Jurkat, Clone E6-1 (cell line): Measurements from ENCODE around the gene KCNAB1.

Experiments
- DNase-seq: peaks from one replicate; pipeline ENCODE4 v3.0.0-alpha.2; 2011; ENCODE audit warnings: low read depth, low spot score
- H3K4me3 ChIP-seq: 2 replicates; pipeline ENCODE4 v1.5.1; 2011; ENCODE audit warnings: mild to moderate bottlenecking, low read length, control low read depth, moderate library complexity

The KCNAB1 gene

DNA sequence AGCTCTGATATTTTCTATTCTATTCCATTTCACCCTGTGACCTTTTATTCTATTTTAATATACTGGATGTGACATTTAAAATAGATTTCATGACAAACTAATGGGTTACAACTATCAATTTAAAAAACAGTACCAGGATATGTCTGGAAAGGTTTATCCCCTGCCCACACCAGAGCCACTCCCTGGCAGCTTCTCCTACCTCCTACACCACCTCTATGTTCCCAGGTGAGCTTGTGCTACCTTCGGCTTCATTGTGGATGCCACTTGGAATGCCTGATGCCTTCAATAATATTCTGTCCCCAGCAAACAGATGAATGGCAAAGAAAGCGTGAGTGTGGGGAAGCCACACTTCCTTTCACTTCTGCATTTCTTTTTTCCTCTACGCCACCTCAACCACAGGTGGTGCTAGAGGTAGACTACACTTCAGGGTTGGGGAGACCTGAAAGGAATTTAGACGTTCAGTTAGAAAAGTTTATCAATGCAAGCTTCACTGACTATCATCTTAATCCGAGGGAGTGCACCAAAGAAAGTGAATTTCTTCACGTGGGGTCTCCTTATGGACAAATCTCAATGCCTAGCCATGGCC is 221.5 kb downstream of the KCNAB1 start:
- H3K4me3 ChIP-seq, result no peak overlapping the region
- DNase-seq, result no peak

DNA sequence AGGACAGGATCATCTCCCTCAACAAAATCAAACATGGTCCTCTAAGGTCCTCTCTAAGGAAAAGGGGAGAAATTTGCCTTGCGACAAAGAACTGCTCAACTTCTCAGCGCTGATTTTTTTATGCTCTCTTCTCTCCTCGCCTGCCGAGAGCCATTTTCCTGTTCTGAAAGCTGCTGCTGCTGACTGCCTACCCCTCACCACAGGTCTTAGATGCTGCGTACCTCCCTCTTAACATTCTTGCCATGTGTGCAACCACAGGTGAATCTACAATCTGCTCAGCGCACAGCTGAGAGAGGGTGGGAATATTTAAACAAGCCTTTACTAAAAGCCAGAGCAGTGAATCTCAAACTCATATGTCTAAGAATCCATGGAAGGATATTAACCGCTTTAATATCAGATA is 223.8 kb downstream of the KCNAB1 start:
- DNase-seq, result no peak
- no peak overlapping the region for H3K4me3 ChIP-seq

DNA sequence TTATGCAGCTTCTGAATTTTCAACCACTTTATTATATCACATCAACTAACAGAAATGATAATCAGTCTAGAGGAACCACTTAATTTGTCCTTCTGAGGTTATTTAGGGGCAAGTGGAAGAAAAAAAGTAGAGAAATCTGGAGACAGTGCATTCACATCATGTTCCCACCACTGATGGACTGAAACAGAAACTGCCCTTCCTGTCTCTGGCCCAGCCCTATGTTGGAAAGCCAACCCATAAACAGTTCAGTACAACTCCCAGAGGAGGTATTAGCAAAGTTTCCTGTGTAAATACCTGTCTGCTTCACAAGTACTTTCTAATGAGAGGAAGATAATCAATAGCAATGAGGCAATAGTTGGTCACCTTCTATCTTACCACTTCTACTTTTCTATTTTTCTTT is 228.7 kb downstream of the KCNAB1 start:
- DNase-seq, result no peak
- H3K4me3 ChIP-seq, result no peak overlapping the region

DNA sequence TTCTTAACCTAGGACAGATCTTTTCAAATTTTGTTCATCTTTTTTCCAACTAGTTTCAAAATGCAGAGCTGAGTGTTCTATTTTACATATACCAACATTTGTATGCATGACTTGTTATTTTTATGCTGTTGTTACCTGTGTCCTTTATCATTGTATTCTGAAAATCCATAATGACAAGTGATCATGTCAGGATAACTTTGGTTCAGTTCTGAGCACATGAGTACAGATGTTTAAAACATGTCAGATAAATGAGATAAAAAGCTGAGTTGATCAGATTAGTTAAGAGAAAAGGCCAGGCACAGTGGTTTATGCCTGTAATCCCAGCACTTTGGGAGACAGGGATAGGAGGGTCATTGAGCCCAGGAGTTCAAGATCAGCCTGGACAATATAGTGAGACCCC is 229.6 kb downstream of the KCNAB1 start:
- no peak for DNase-seq

DNA sequence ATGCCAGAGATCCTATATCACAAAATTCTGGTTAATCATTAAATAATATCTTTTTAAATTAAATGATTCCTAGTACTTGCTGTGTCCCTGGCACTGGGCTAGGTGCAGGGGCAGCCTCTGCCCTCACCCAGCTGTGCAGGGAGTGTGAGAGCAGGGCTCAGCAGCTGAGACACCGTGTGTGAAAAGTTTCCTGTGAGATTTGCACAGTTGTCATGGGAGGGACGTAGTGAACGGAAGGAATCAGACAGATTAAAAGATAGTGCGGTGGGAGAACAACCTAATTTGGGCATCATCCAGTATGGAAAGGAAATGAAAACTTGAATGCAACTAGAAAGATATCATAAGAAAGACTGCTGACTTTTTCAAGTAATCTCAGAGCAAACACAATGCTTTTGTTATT is 230.4 kb downstream of the KCNAB1 start:
- H3K4me3 ChIP-seq, result no peak overlapping the region
- DNase-seq, result peak; percentile 10

More for the DNA sequence above, 229.6 kb downstream of the KCNAB1 start:
- no peak overlapping the region for H3K4me3 ChIP-seq

DNA sequence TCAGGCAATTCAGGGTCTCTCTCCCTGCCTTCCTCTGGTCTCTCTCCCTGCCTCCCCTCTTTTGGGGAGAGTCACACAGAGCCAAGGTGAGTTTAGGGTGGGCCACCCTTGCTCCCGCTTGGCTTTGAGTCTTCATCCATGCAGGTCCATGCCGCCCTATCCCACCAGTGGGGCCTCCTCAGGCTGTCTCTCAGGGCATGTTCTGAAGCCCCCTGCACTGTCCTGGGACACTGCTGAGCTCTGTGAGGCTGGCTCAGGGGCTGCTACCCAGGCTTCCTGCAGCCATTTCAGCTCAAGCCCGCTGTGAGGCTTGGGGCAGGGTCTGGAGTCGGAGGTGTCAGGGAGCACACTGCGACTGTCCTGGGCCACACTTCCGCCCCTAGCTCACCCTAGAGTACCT is 231.4 kb downstream of the KCNAB1 start:
- no peak overlapping the region for H3K4me3 ChIP-seq
- DNase-seq, result no peak

DNA sequence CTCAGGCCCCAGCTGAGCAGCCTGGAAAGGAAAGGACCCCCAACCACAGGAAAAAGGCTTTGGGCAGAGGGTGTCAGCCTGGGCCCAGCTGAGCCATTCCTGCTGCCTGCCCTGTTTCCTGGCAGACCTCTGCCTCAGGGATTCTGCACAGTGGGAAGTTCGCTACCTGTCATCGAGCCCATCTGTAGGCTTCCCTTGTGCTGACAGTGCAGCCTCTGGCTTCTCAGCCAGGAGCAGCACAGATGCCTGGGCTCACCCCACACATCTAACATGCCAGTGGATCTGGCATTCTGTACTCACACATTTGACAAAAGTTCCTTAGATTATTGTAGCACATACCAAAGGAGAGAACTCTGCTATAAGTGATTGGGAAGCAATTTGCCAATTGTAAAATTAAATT is 232.3 kb downstream of the KCNAB1 start:
- no peak overlapping the region for H3K4me3 ChIP-seq
- no peak for DNase-seq

DNA sequence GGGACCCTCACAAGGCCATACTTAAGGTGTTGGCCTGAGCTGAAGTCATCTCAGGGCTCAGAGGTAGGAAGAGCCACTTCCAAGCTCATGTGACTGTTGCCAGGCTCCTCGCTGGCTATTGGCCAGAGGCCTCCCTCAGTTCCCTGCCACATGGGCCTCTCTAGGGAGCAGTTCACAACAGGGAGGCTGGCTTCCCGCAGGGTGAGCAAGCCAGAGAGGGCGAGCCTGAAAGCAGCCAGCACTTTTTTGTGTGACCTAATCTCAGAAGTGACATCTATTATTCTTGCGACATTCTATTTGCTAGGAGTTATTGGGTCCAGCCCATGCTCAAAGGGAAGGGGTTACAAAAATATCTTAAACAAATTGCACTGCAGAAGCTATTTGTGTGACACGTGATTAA is 233.2 kb downstream of the KCNAB1 start:
- no peak for DNase-seq
- no peak overlapping the region for H3K4me3 ChIP-seq

DNA sequence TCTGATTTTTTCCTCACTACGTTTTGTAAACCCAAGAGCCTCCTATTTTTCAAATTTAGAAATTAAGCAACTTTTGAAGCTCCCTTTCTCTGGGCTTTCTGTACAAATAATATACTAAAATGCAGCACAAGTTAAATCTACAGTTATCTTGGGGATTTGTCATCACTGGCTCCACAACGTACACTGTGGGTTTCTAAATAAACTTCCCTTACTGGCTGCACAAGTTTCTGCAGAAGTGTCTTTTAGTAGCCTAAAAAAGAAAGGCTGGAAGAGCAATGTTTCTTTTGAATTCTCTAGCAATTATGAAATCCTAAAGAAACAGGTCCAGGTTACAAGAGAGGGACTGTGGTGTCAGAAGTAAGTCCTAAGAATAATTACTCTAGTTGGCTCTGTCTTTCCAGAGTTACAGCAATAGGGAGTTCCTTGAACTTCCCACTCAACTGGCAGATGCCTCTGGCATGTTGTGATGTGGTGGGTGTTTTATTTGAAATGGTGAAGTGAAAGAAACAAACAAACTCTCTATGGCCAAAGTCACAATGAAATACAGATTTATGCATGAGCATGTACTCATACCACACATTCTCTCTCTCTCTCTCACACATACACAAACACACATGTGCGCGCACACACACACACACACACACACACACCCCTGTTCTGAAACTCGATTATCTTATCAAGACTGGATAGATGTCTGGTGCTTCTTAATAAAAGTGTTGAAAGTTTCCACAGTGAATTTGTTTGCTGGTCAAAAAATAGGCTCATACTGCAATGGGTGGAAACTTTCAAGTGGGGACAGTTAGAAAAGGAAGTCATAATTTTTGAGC is 236.4 kb downstream of the KCNAB1 start:
- no peak overlapping the region for H3K4me3 ChIP-seq
- DNase-seq, result no peak

DNA sequence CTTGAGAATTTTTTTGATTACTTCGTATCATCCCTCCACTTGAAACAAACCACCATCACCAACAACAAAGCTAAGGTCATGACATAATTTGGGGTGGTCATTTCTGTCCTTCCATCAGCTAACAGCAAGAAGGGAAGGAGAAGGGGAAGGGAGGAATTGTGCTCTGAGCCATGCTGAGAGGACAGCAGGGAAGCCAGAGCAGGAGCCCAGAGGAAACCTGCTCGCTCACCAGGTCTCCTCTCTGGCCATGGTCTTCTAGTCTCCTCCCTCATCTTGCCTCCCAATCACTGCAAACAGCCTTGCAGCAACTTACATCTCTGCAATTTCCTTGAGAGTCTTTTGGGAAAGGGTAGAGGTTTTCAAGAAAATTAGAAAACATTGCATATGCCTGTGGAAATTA is 237.9 kb downstream of the KCNAB1 start:
- no peak for DNase-seq
- no peak overlapping the region for H3K4me3 ChIP-seq

DNA sequence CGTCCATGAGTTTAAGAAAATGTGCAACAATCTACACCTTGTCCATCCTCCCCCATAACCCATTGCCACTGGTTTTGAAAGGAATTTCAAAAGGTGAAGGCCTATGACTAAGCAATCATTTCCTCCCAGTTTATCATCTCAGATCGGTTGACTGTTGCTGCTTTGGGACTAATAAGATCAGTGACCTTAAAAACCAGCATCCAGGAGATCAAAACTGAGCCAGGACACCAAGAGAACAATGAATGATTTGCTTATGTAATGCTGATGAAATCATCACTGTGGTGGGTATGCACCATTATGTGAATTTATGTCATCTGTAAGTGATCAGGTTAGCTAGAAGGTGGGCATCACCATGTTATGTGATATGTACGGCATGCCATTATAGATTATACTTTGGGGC is 239.0 kb downstream of the KCNAB1 start:
- H3K4me3 ChIP-seq, result no peak overlapping the region
- DNase-seq, result no peak

DNA sequence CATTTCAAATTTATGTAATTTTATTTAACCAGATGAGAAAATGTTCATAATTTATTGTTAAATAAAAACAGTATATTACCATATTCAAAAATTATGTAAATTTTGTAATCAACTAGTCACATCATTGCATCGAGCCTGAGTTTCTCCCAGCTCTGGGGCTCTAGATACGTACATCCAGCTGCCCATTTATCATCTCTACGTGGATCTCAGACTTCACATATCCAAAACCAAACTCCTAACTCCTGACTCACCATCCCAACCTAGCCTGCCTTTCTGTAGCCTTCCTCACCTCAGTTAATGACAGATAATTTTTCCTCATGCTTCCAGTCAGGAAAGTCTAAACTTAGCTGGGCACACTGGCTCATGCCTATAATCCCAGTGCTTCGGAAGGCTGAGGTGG is 239.7 kb downstream of the KCNAB1 start:
- no peak for DNase-seq
- H3K4me3 ChIP-seq, result no peak overlapping the region

DNA sequence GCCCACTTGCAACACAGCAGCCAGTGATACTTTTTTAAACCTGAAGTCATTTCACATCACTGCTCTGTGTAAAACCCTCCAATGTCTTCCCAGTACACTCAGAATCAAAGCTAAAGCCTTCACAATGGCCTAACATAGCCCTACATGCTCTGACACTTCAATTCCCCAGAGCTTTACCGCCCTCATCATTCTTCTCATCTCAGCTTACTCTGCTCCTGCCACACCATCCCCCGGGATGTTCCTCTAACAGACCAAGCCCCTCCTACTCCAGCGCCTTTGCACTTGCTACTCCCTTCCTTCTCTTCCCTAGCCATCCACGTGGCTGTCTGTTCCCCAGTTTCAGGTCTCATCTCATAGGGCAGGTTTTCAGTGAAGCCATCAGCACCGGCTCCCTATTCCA is 240.6 kb downstream of the KCNAB1 start:
- no peak for DNase-seq
- H3K4me3 ChIP-seq, result no peak overlapping the region

DNA sequence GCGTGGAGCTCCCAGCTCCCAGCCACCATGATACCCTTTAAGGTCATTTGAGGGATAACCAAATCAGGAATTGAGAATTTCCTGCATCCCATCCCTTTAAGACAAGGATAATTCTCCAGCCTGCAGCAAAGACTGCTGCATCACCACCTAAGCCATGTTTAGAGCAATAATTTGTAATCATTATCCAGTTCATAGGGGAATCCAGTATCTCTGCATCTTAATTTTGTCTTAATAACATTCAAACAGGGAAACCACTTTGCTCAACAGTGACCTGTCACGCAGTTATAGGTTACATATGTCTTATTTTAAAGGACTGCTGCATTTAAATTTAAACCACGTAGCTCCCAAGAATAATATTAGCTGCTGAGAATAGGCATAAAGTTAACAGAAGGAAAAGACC is 246.2 kb downstream of the KCNAB1 start:
- no peak for DNase-seq

DNA sequence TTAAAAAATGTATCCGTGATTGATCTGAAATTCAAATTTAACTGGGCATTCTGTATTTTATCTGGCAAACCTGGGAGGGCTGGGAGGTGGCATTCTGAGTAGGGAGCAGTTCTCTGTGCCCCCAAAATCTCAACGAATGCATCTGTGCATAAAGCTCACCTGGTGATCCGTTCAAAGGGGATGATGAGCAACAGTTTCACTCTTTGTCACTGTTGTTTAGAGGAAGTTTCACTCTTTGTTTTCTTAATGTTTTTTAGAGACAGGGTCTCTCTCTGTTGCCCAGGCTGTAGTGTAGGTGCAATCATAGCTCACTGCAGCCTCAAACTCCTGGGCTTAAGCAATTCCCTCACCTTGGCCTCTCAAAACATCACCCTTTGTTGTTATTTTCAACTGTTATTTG is 247.8 kb downstream of the KCNAB1 start:
- no peak for DNase-seq
- H3K4me3 ChIP-seq, result no peak overlapping the region

More for the DNA sequence above, 246.2 kb downstream of the KCNAB1 start:
- H3K4me3 ChIP-seq, result no peak overlapping the region

DNA sequence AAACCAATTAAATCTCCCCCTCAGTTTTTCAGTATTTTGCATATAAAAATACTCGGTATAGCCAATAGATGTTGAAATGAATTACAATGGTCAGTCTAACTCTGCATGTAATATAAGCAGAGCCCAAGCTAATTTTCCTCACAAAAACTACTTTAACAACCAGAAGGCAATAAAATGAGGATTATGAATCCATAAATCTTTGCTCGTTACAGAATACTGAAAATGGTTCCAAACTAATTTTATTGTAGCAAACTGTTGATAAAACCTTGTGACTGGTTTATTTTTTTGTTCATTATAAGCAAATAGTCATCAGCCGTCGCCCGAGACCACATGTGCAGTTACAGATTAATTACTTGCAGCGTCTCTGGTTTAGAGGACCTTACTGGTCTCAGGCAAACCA is 251.3 kb downstream of the KCNAB1 start:
- no peak overlapping the region for H3K4me3 ChIP-seq
- DNase-seq, result no peak

DNA sequence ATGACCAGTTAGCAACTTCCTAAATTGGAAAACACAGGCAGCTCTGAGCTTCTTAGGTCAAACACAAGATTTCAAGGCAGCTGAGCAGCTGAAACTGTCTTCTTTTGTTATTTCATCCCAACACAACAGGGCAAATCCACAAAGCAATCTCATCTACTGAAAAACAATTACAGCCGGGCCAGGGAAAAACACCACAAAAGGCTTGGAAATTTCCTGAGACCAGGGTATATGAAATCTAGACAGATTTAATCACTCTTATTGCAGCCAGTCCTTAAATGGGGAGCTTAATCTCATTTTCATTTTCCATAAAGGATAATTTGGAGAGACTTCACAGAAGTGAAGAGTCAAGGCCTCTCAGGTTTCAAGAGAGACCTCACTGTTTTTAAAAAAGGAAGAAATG is 252.7 kb downstream of the KCNAB1 start:
- DNase-seq, result no peak
- H3K4me3 ChIP-seq, result no peak overlapping the region

DNA sequence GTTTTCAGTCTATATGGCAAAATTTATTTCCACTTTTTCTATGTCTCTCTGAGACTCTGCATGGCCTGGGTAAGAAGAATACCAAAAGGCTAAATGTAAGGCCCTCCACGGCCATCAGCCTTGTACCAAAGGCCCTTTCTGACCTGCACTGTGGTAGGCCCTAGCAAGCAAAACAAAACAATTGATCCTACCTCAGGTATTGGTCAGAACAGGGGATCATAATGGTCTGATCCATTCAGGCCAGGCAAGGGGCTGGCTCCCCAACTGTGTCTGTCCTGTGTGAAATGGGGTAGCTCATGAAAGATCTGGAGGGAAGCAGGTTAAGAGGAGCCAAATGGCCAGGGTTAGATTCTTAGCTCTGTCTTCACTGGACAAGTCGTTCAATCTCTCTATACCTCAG is 253.3 kb downstream of the KCNAB1 start:
- no peak overlapping the region for H3K4me3 ChIP-seq
- DNase-seq, result no peak

DNA sequence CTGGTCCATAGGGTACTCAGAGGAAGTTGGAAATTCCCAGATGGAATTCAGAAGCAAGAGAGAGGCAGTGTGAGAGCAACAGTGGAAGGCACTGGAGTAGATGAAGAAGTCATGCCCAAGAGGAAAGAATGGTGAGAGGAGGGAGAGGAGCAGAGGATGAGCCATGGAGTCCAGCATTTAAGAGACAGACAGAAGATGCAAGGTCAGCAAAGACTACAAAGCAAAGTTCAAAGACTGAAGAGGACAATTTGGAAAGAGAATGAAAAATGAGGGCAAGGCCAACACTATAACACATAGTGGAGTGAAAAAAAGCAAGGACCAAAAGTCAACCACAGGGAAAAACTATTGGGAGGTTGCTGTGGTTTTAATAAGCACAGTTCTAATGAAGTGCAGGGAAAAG is 255.8 kb downstream of the KCNAB1 start:
- no peak overlapping the region for H3K4me3 ChIP-seq
- DNase-seq, result no peak

DNA sequence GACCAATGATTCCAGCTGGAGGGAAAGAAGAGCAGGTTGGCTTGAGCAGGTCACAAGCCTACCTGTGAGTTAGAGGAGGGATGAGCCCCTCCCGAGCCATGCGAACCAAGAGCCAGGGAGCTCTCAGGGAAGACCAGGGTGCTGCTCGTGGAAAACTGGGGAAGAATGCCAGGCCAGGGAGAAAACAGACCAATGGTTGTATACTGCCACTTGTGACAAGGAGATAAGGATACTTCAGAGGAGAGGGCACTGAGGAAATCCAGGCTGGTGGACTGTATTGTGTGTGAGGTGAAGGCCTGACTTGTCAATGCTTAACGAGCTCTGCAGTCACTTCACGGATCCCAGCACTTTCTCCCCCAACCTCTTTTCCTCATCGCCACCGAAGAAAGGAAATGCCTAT is 256.9 kb downstream of the KCNAB1 start:
- DNase-seq, result no peak

DNA sequence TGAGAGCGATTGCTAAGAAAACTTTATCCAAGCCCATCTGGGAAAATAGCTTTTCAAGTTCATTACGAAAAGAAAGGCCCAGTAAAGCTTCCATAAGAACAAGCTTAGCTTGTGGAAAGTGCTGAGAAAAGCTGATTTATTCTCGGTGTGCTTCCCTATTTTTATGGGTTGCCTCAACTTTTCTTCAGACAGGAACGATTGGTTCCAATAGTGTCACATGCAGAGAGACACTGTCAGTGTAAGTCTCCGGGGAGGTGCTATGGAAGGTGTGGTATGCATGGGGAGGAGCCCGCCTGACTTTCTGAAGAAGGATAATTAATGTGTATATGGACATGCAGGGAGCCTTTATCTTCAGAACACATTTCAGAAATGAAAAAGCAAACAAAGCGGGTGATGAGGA is 257.3 kb downstream of the KCNAB1 start:
- no peak overlapping the region for H3K4me3 ChIP-seq
- no peak for DNase-seq

More for the DNA sequence above, 256.9 kb downstream of the KCNAB1 start:
- no peak overlapping the region for H3K4me3 ChIP-seq
